K562 (cell line): ENCODE data around the gene EPB41L3.

ENCODE experiments used
- CEBPB ChIP-seq: fragments of 450-650 bp; IDR thresholded peaks from 2 replicates; pipeline ENCODE4 v1.6.1; 2016; ENCODE audit warnings: missing genetic modification characterization, missing compliant biosample characterization
- CTCF ChIP-seq, 3 experiments: IDR thresholded peaks in 2 of 3; conservative IDR thresholded peaks in 1 of 3; 2 replicates each; pipeline ENCODE4 v1.5.1; 2011 to 2012; ENCODE audit warnings: low read length in 3 of 3, mild to moderate bottlenecking in 3 of 3, control low read depth in 2 of 3, improper control_type of control experiment in 1 of 3, inconsistent platforms in 1 of 3, low read depth in 1 of 3, mixed read lengths in 1 of 3, moderate library complexity in 1 of 3; ENCODE audit not compliant: insufficient read depth in 2 of 3
- ELF1 ChIP-seq: fragments of 200-800 bp; sonication (Bioruptor generic); IDR thresholded peaks from 2 replicates; pipeline ENCODE4 v1.6.1; 2016; ENCODE audit warnings: missing genetic modification characterization, missing compliant biosample characterization
- FOXK2 ChIP-seq, 2 experiments: fragments of 450-650 bp; IDR thresholded peaks in 1 of 2; conservative IDR thresholded peaks in 1 of 2; 2 replicates each; pipeline ENCODE4 v1.6.1; 2016; ENCODE audit warnings: low read depth in 2 of 2, mild to moderate bottlenecking in 1 of 2
- PTBP1 ChIP-seq: fragments of 200-400 bp; formaldehyde crosslinking; IDR thresholded peaks from 2 replicates; pipeline ENCODE4 v1.6.1; 2017; ENCODE audit warnings: low read depth, low read length
- WHSC1 ChIP-seq: IDR thresholded peaks from one replicate; pipeline ENCODE4 v1.6.1; 2012; ENCODE audit warnings: low read length, control low read depth, inconsistent platforms

DNA sequence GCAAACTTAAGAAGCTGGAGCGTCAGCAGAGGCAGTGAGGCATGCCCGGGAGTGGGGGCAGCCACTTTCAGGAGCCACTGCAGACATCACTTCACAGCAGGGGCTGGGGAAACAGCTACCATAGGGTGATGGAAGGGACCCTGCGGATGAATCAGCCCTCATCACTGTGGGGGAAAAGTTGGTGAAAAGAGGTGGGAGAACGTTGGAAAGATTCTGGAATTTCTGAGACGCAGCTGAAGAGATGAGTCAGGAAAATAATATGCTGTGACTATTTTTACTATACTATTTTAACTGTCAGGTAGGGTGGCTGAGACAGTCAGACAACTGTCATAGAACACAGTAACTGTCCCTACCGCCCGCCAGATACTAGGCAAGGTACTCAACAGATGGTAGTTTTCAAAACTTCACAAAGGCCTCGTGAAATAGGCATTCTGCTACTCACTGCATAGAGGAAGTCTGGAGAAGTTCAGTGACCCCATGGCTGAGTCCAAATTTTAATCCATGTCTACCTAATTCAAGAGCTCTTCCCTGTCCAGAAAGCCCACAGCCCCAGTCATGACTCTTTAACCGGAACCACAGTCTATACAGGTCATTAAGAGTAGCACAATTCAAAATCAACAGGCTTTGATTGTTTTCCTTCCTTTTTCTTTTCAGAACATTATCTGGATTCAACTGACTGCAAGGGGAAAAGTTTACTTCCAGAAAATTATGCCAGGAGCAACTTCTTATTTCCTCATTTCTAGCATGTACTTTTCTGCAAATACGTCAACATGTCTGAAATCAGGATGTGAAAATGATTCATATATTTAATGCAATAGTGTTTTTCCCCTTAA is 39.3 kb upstream of the EPB41L3 start:
- no peak for TF ChIP-seq CEBPB (tag)
- no peak for TF ChIP-seq CTCF (IDR thresholded peaks at IDR 0.05 in 2 of 3, conservative IDR thresholded peaks at IDR 0.05 in 1 of 3; ENCODE audit: insufficient read depth in 2 of 3, low read depth in 1 of 3, low read length in 3 of 3)
- no peak for TF ChIP-seq FOXK2 (conservative IDR thresholded peaks at IDR 0.05 in 1 of 2, IDR thresholded peaks at IDR 0.05 in 1 of 2; ENCODE audit: low read depth in 2 of 2)
- TF ChIP-seq ELF1: no peak
- no peak for TF ChIP-seq WHSC1
- TF ChIP-seq PTBP1: no peak
